Measurements from ENCODE around the gene FRAT1. TPM values are rescaled to one million over a fixed set of nuclear protein-coding genes. Genes with fewer than 3 reads are reported as not detected.

The FRAT1 gene
- total and polyA plus RNA-seq, 3 donors from 2014 or later = 9.7 to 29.9 (median 22.1) TPM

DNA sequence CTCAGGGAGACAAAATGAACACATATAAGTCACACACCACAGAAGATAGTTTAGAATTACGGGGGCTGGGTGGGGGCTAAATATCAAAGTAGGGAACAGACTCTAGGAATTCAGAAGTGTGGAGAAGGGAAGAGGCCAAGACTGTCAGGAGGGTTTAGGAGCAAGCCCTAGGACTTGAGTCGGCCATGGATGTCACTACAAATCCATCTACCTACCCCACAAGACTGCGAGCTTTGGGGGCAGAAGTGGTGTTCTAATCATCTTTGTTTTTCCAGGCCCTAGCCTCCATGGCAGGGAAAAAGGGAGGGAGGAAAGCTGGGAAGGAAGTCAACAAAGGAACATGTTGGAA, 20.9 kb upstream of the FRAT1 start:
- WGBS, 2 donors = 47 to 49% methylated on average over 3 of the region's 3 CpGs
- Histone ChIP-seq H3K36me3 (ENCODE audit: low read depth, missing control alignments) (no peaks in the 10 kb centered on the region), H3K4me1 (peaks cover 6% of the 10 kb centered on the region), H3K4me3 (no peak overlapping the region), H3K9me3 (no peaks in the 10 kb centered on the region), H3K27ac (peak overlapping the region in 1 of 2 donors; percentile 73), H3K27me3 (no peaks in the 10 kb centered on the region)
- DNase-seq = no peak
- intact Hi-C loops (cut with DNase I; ENCODE audit: low total_unique reads) = no loop called here
- TF ChIP-seq, protein P1, sequence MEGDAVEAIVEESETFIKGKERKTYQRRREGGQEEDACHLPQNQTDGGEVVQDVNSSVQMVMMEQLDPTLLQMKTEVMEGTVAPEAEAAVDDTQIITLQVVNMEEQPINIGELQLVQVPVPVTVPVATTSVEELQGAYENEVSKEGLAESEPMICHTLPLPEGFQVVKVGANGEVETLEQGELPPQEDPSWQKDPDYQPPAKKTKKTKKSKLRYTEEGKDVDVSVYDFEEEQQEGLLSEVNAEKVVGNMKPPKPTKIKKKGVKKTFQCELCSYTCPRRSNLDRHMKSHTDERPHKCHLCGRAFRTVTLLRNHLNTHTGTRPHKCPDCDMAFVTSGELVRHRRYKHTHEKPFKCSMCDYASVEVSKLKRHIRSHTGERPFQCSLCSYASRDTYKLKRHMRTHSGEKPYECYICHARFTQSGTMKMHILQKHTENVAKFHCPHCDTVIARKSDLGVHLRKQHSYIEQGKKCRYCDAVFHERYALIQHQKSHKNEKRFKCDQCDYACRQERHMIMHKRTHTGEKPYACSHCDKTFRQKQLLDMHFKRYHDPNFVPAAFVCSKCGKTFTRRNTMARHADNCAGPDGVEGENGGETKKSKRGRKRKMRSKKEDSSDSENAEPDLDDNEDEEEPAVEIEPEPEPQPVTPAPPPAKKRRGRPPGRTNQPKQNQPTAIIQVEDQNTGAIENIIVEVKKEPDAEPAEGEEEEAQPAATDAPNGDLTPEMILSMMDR (IDR thresholded peaks at IDR 0.05) = no peak

DNA sequence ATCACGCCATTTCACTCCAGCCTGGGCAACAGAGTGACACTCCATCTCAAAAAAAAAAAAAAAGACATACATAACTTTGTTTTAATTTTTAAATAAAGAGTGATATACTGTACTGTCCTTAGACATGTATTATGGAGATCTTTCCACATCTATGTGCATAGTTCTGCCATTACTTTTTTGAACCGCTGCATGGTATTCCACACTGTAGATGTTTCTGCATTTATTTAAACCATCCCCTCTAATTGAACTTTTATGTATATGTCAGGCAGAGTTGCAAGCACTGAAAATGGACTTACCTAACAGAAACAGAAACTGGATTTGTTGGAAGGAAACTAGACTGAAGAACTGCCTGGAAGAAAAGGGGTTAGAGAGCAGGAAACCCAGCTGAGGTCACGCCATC, 18.1 kb upstream of the FRAT1 start:
- no peak for TF ChIP-seq POLR2A (IDR thresholded peaks at IDR 0.05)
- TF ChIP-seq, protein P1 (IDR thresholded peaks at IDR 0.05) = no peak
- no peaks in the 10 kb centered on the region for H3K36me3 ChIP-seq (ENCODE audit: low read depth, missing control alignments)
- H3K27ac ChIP-seq = no peak overlapping the region
- H3K9me3 ChIP-seq = no peaks in the 10 kb centered on the region
- WGBS, 2 donors = 92 to 97% methylated on average over 3 of the region's 3 CpGs
- no peak for DNase-seq
- no peak overlapping the region for H3K4me3 ChIP-seq
- intact Hi-C loops (cut with DNase I; ENCODE audit: low total_unique reads) = no loop called here
- H3K4me1 ChIP-seq = peaks cover 6% of the 10 kb centered on the region
- no peaks in the 10 kb centered on the region for H3K27me3 ChIP-seq

DNA sequence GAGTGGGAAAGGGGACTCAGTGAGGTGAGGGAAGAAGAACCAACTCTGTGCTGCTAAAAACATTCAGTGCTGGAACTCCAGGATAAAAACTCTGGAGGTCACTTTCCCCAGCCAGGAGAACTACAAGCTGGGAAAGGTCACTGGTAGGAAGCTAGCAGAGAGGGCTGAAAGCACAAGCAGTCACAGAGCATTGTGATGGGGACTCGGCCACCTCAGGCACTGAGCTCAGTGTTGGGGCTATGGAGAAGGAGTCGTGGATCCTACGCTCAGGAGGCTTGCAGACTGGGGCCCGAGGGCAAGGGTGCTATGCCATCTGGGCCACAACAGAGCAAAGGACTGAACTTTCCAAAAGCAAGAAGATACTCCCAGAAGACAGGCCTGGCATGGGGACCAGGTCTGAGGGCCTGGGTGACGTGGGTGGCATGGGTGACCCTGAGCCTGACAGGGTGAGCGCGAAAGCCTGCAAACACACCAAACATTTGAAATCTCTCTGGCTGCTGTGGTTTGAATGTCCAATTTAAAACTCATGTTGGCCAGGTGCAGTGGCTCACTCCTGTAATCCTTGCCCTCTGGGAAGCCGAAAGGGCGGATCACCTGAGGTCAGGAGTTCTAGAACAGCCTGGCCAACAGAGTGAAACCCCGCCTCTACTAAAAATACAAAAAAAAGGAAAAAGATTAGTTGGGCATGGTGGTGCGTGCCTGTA, 16.8 kb upstream of the FRAT1 start:
- TF ChIP-seq POLR2A (IDR thresholded peaks at IDR 0.05) = no peak
- TF ChIP-seq, protein P1 (IDR thresholded peaks at IDR 0.05) = no peak
- Histone ChIP-seq H3K4me3 (no peak overlapping the region), H3K36me3 (ENCODE audit: low read depth, missing control alignments) (no peaks in the 10 kb centered on the region), H3K27ac (no peak overlapping the region), H3K4me1 (peaks cover 6% of the 10 kb centered on the region), H3K9me3 (no peaks in the 10 kb centered on the region), H3K27me3 (no peaks in the 10 kb centered on the region)
- DNase-seq = no peak
- WGBS, 2 donors = 90 to 94% methylated on average over 11 of the region's 11 CpGs
- intact Hi-C loops (cut with DNase I; ENCODE audit: low total_unique reads) = no loop called here

DNA sequence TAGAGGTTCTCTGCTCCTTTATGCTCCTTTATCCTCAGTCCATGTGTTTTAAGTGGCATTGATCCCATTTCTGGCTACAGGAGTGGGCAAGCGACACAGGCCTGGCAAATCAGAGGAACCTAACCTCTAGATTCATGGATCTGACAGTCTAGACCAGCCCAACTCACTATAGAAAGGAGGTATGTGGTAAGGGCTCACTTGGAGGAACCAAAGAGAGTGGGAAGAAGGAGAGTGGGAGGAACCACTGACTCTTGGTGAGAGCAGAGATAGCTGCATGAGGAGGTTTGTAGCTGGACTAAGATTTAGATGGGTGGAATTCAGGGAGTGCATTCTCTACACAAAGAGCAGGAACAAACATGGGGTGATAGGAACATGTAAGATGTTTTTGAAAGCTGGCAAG, 11.6 kb upstream of the FRAT1 start:
- no peaks in the 10 kb centered on the region for H3K36me3 ChIP-seq (ENCODE audit: low read depth, missing control alignments)
- no peak overlapping the region for H3K4me3 ChIP-seq
- no peaks in the 10 kb centered on the region for H3K27me3 ChIP-seq
- H3K27ac ChIP-seq = no peak overlapping the region
- intact Hi-C loops (cut with DNase I; ENCODE audit: low total_unique reads) = no loop called here
- H3K4me1 ChIP-seq = peaks cover 5% of the 10 kb centered on the region
- no peaks in the 10 kb centered on the region for H3K9me3 ChIP-seq
- no peak for DNase-seq
- TF ChIP-seq, protein P1 (IDR thresholded peaks at IDR 0.05) = no peak
- TF ChIP-seq POLR2A (IDR thresholded peaks at IDR 0.05) = no peak
- 68 to 93% methylated on average over 1 of the region's 1 CpG for WGBS, 2 donors
